ENCODE measurements around the gene ZNF28.
"Not testable (repeated sequence)": the region's sequence is repeated elsewhere in the genome, so short reads cannot be mapped to it uniquely, and the experiment has no call there.

Gene ZNF28

GRCh38 chr19:52821204-52821960, at the start of gene ZNF28:
TSS of gene ZNF28 (minus strand) at chr19:52821633. CDS start at chr19:52817958, 3,675 bp downstream.
- peak; percentile 24 for DNase-seq (ENCODE audit: low read depth)

- not testable (repeated sequence) for DNase-seq (ENCODE audit: low read depth)
Observed at GRCh38 chr19:52868031-52868430, 46.6 kb upstream of the ZNF28 start.

- peak; percentile 35 for DNase-seq (ENCODE audit: low read depth)
Observed at GRCh38 chr19:52857378-52858191, 36.2 kb upstream of the ZNF28 start, which contains the start of gene ZNF468. TSS of gene ZNF468 (minus strand) at chr19:52857619. CDS start at chr19:52854272, 3,347 bp downstream.

GRCh38 chr19:52856540-52857377, 35.3 kb upstream of the ZNF28 start:
- DNase-seq (ENCODE audit: low read depth) = not testable (repeated sequence)

GRCh38 chr19:52847352-52847751, 25.9 kb upstream of the ZNF28 start:
- not testable (repeated sequence) for DNase-seq (ENCODE audit: low read depth)

GRCh38 chr19:52840825-52841465, 19.5 kb upstream of the ZNF28 start:
- DNase-seq (ENCODE audit: low read depth) = not testable (repeated sequence)

- DNase-seq (ENCODE audit: low read depth) = not testable (repeated sequence)
Observed at GRCh38 chr19:52834289-52834688, 12.9 kb upstream of the ZNF28 start.

- not testable (repeated sequence) for DNase-seq (ENCODE audit: low read depth)
Observed at GRCh38 chr19:52833541-52833940, 12.1 kb upstream of the ZNF28 start.

- DNase-seq (ENCODE audit: low read depth) = not testable (repeated sequence)
Observed at GRCh38 chr19:52829866-52830265, 8.4 kb upstream of the ZNF28 start.

- DNase-seq (ENCODE audit: low read depth) = no peak
Observed at GRCh38 chr19:52825765-52826164, 4.3 kb upstream of the ZNF28 start.

GRCh38 chr19:52823676-52824075, 2.2 kb upstream of the ZNF28 start:
- no peak for DNase-seq (ENCODE audit: low read depth)

GRCh38 chr19:52820472-52821203, 795 bp downstream of the ZNF28 start:
- DNase-seq (ENCODE audit: low read depth) = not testable (repeated sequence)

- no peak for DNase-seq (ENCODE audit: low read depth)
Observed at GRCh38 chr19:52809801-52810200, 11.6 kb downstream of the ZNF28 start.

GRCh38 chr19:52799950-52800640, 21.3 kb downstream of the ZNF28 start:
- not testable (repeated sequence) for DNase-seq (ENCODE audit: low read depth)

- no peak for DNase-seq (ENCODE audit: low read depth)
Observed at GRCh38 chr19:52789440-52789839, 32.0 kb downstream of the ZNF28 start.

GRCh38 chr19:52786464-52787354, 34.7 kb downstream of the ZNF28 start, which contains the start of gene ZNF600:
TSS of gene ZNF600 (minus strand) at chr19:52786791. CDS start at chr19:52778888, 7,903 bp downstream.
- peak; percentile 63 for DNase-seq (ENCODE audit: low read depth)

GRCh38 chr19:52786078-52786463, 35.4 kb downstream of the ZNF28 start:
- DNase-seq (ENCODE audit: low read depth) = no peak

- DNase-seq (ENCODE audit: low read depth) = no peak
Observed at GRCh38 chr19:52785506-52785905, 35.9 kb downstream of the ZNF28 start.

GRCh38 chr19:52782864-52783263, 38.6 kb downstream of the ZNF28 start:
- not testable (repeated sequence) for DNase-seq (ENCODE audit: low read depth)

Data from stimulated activated CD8-positive, alpha-beta memory T cell treated with anti-CD3 and anti-CD28 coated beads, Interleukin-15, amount 100 ng/mL, for 1 hour (primary cell).